KOPT-K1 (cell line): ENCODE results near the gene ARID1B.

Experiments used
- H3K27ac ChIP-seq: fragments of 200-600 bp; sonication (generic); 2 replicates; pipeline ENCODE4 v1.5.1; 2016; ENCODE audit warnings: antibody characterized with exemption, mild to moderate bottlenecking, low read depth, low read length; ENCODE audit not compliant: poor library complexity, severe bottlenecking
- H3K36me3 ChIP-seq: fragments of 200-600 bp; sonication (generic); 2 replicates; pipeline ENCODE4 v1.5.1; 2017; ENCODE audit warnings: antibody characterized with exemption, mild to moderate bottlenecking, low read length, moderate library complexity; ENCODE audit not compliant: insufficient read depth
- H3K9me3 ChIP-seq: fragments of 200-600 bp; sonication (generic); 2 replicates; pipeline ENCODE4 v1.5.1; 2017; ENCODE audit warnings: antibody characterized with exemption, low read length, mild to moderate bottlenecking; ENCODE audit not compliant: insufficient read depth, poor library complexity, severe bottlenecking

ARID1B gene

GRCh38 chr6:156899532-156900135, 122.5 kb downstream of the ARID1B start:
- peaks cover 14% of the 10 kb centered on the region for H3K36me3 ChIP-seq
- H3K9me3 ChIP-seq: no peaks in the 10 kb centered on the region
- no peak overlapping the region for H3K27ac ChIP-seq

- Histone ChIP-seq H3K9me3 (no peaks in the 10 kb centered on the region), H3K36me3 (peaks cover 15% of the 10 kb centered on the region), H3K27ac (no peak overlapping the region)
Measured at GRCh38 chr6:156900292-156900691, 123.1 kb downstream of the ARID1B start.

- Histone ChIP-seq H3K9me3 (no peaks in the 10 kb centered on the region), H3K36me3 (peaks cover 15% of the 10 kb centered on the region), H3K27ac (no peak overlapping the region)
Measured at GRCh38 chr6:156901309-156902019, 124.3 kb downstream of the ARID1B start.

GRCh38 chr6:156902782-156903181, 125.6 kb downstream of the ARID1B start:
- Histone ChIP-seq H3K9me3 (no peaks in the 10 kb centered on the region), H3K27ac (no peak overlapping the region), H3K36me3 (peaks cover 15% of the 10 kb centered on the region)

GRCh38 chr6:156904176-156904967, 127.2 kb downstream of the ARID1B start:
- Histone ChIP-seq H3K36me3 (peaks cover 15% of the 10 kb centered on the region), H3K9me3 (no peaks in the 10 kb centered on the region), H3K27ac (no peak overlapping the region)

- Histone ChIP-seq H3K27ac (no peak overlapping the region), H3K36me3 (peaks cover 15% of the 10 kb centered on the region), H3K9me3 (no peaks in the 10 kb centered on the region)
Measured at GRCh38 chr6:156905801-156906200, 128.6 kb downstream of the ARID1B start.

GRCh38 chr6:156906451-156906850, 129.3 kb downstream of the ARID1B start:
- Histone ChIP-seq H3K9me3 (no peaks in the 10 kb centered on the region), H3K36me3 (peaks cover 12% of the 10 kb centered on the region), H3K27ac (no peak overlapping the region)

GRCh38 chr6:156909212-156910010, 132.2 kb downstream of the ARID1B start:
- H3K36me3 ChIP-seq: peaks cover 3% of the 10 kb centered on the region
- no peak overlapping the region for H3K27ac ChIP-seq
- no peaks in the 10 kb centered on the region for H3K9me3 ChIP-seq

- Histone ChIP-seq H3K36me3 (no peaks in the 10 kb centered on the region), H3K27ac (no peak overlapping the region), H3K9me3 (no peaks in the 10 kb centered on the region)
Measured at GRCh38 chr6:156910011-156910334, 132.8 kb downstream of the ARID1B start.

GRCh38 chr6:156910938-156911337, 133.8 kb downstream of the ARID1B start:
- H3K9me3 ChIP-seq: no peaks in the 10 kb centered on the region
- H3K36me3 ChIP-seq: no peaks in the 10 kb centered on the region

GRCh38 chr6:156911581-156911980, 134.4 kb downstream of the ARID1B start:
- H3K36me3 ChIP-seq: no peaks in the 10 kb centered on the region
- no peaks in the 10 kb centered on the region for H3K9me3 ChIP-seq
- H3K27ac ChIP-seq: no peak overlapping the region

More at GRCh38 chr6:156910938-156911337, 133.8 kb downstream of the ARID1B start:
- no peak overlapping the region for H3K27ac ChIP-seq

GRCh38 chr6:156912431-156912830, 135.3 kb downstream of the ARID1B start:
- Histone ChIP-seq H3K9me3 (no peaks in the 10 kb centered on the region), H3K27ac (peak overlapping the region; percentile 20), H3K36me3 (no peaks in the 10 kb centered on the region)

- no peak overlapping the region for H3K27ac ChIP-seq
- H3K9me3 ChIP-seq: no peaks in the 10 kb centered on the region
- H3K36me3 ChIP-seq: no peaks in the 10 kb centered on the region
Measured at GRCh38 chr6:156914181-156914580, 137.0 kb downstream of the ARID1B start.

- H3K36me3 ChIP-seq: no peaks in the 10 kb centered on the region
- no peak overlapping the region for H3K27ac ChIP-seq
- H3K9me3 ChIP-seq: no peaks in the 10 kb centered on the region
Measured at GRCh38 chr6:156916130-156916801, 139.1 kb downstream of the ARID1B start.
